Body of pancreas (tissue), 4 donors: ENCODE measurements around the gene GRIA3. TPM values are rescaled to one million over a fixed set of nuclear protein-coding genes. Genes with fewer than 3 reads are reported as not detected.

Experiments used
- ATAC-seq: fragments of 150-250 bp; one replicate; pipeline ENCODE4 v1.9.1; 2016
- DNase-seq, 4 donors: peaks; one replicate each; pipeline ENCODE4 v3.0.0-alpha.2; 2019
- H3K27ac ChIP-seq, 4 donors: fragments of 200-600 bp; sonication (generic); 1 replicate in 3 of 4; 2 replicates in 1 of 4; pipeline versions ENCODE4 v1.5.1 to v1.6.1; 2016 to 2019; ENCODE audit warnings: mild to moderate bottlenecking in 1 of 4, mixed read lengths in 1 of 4, moderate library complexity in 1 of 4
- H3K27me3 ChIP-seq, 2 donors: fragments of 200-600 bp; sonication (generic); one replicate each; pipeline ENCODE4 v1.6.0; 2016; ENCODE audit warnings: mild to moderate bottlenecking in 1 of 2
- H3K36me3 ChIP-seq, 2 donors: fragments of 200-600 bp; sonication (generic); replicated peaks in 1 of 2; 2 replicates each; pipeline ENCODE4 v1.5.1; 2016; ENCODE audit warnings: low read depth in 2 of 2; ENCODE audit not compliant: insufficient read depth in 1 of 2
- H3K4me1 ChIP-seq: fragments of 200-600 bp; sonication (generic); one replicate; pipeline ENCODE4 v1.6.0; 2016
- H3K4me3 ChIP-seq, 2 donors: fragments of 200-600 bp; sonication (generic); 1 replicate in 1 of 2; 2 replicates in 1 of 2; pipeline ENCODE4 v1.5.1; 2016 to 2019
- H3K9me3 ChIP-seq, 3 donors: fragments of 200-600 bp; sonication (generic); 1 replicate in 2 of 3; 2 replicates in 1 of 3; pipeline ENCODE4 v1.5.1; 2016
- CTCF ChIP-seq, 7 experiments: fragments of 450-650 bp in 4 of 7; fragments of 200-600 bp in 3 of 7; sonication (generic) in 3 of 7; IDR thresholded peaks; one replicate each; pipeline ENCODE4 v1.5.1; 2016 to 2019; ENCODE audit warnings: antibody characterized with exemption in 7 of 7
- POLR2A ChIP-seq, 3 donors: fragments of 450-650 bp; IDR thresholded peaks; one replicate each; pipeline ENCODE4 v1.6.1; 2016; ENCODE audit warnings: antibody characterized with exemption in 3 of 3, mild to moderate bottlenecking in 2 of 3
- WGBS, 2 donors: methylation state at CpG; one replicate each; pipeline ENCODE4 v1.1.5; 2017; 5-methylcytosine and 5-hydroxymethylcytosine counted together
- intact Hi-C: fragments of 100-400 bp; cut with DNase I; formaldehyde crosslinking; loops from one replicate; pipeline ENCODE4 v1.15.1; 2023
- total RNA-seq, 2 donors: library from RNA; depleted of rRNA; stranded (reverse); fragments of >200 nt; gene quantifications; one replicate each; pipeline ENCODE4 v1.1.0, GENCODE V29; 2016

GRIA3 gene
- total RNA-seq, 2 donors from 2014 or later = 0.52 to 0.99 TPM

- Histone ChIP-seq H3K27me3 (no peaks in the 10 kb centered on the region), H3K4me3 (no peak overlapping the region), H3K27ac (no peak overlapping the region), H3K9me3 (no peaks in the 10 kb centered on the region), H3K4me1 (peaks cover 3% of the 10 kb centered on the region), H3K36me3 (no peaks in the 10 kb centered on the region)
- ATAC-seq (no peak), DNase-seq (no peak)
- no peak for TF ChIP-seq CTCF (IDR thresholded peaks at IDR 0.05)
- no peak for TF ChIP-seq POLR2A (IDR thresholded peaks at IDR 0.05)
- intact Hi-C loops = no loop called here
- WGBS, 2 donors = 66 to 71% methylated on average over 2 of the region's 2 CpGs
These were observed 291.1 kb downstream of the GRIA3 start for GRCh38 chrX:123475068-123475724.

- Histone ChIP-seq H3K4me3 (no peak overlapping the region), H3K9me3 (no peaks in the 10 kb centered on the region), H3K4me1 (peaks cover 3% of the 10 kb centered on the region), H3K27me3 (no peaks in the 10 kb centered on the region), H3K27ac (peak overlapping the region in 2 of 4 donors; percentile 52 to 57), H3K36me3 (no peaks in the 10 kb centered on the region)
- WGBS, 2 donors = 22 to 31% methylated on average over 3 to 5 of the region's 5 CpGs
- intact Hi-C loops = no loop called here
- DNase-seq (peak in 2 of 4 donors; percentile 5 to 10), ATAC-seq (peak; percentile 60)
- TF ChIP-seq POLR2A (IDR thresholded peaks at IDR 0.05) = no peak
- no peak for TF ChIP-seq CTCF (IDR thresholded peaks at IDR 0.05)
These were observed 292.6 kb downstream of the GRIA3 start for GRCh38 chrX:123476611-123477219.

- no peaks in the 10 kb centered on the region for H3K9me3 ChIP-seq
- no peak overlapping the region for H3K4me3 ChIP-seq
- DNase-seq (no peak), ATAC-seq (no peak)
- intact Hi-C loops = no loop called here
- no peaks in the 10 kb centered on the region for H3K27me3 ChIP-seq
- 68 to 96% methylated on average over 3 of the region's 3 CpGs for WGBS, 2 donors
- TF ChIP-seq CTCF (IDR thresholded peaks at IDR 0.05) (no peak), POLR2A (IDR thresholded peaks at IDR 0.05) (no peak)
- no peaks in the 10 kb centered on the region for H3K36me3 ChIP-seq
- peaks cover 3% of the 10 kb centered on the region for H3K4me1 ChIP-seq
- H3K27ac ChIP-seq = no peak overlapping the region
These were observed 293.6 kb downstream of the GRIA3 start for GRCh38 chrX:123477673-123478072.

- intact Hi-C loops = no loop called here
- 45 to 53% methylated on average over 11 of the region's 11 CpGs for WGBS, 2 donors
- H3K4me1 ChIP-seq = no peaks in the 10 kb centered on the region
- ATAC-seq (peak; percentile 67), DNase-seq (no peak)
- no peaks in the 10 kb centered on the region for H3K9me3 ChIP-seq
- H3K36me3 ChIP-seq = no peaks in the 10 kb centered on the region
- H3K27ac ChIP-seq = peak overlapping the region in 1 of 4 donors; percentile 36
- H3K27me3 ChIP-seq = no peaks in the 10 kb centered on the region
- H3K4me3 ChIP-seq = no peak overlapping the region
- TF ChIP-seq POLR2A (IDR thresholded peaks at IDR 0.05) (no peak), CTCF (IDR thresholded peaks at IDR 0.05) (peak in 1 of 7 experiments; percentile 11)
These were observed 298.1 kb downstream of the GRIA3 start for GRCh38 chrX:123481913-123482851.
